IPS-18c (cell line): ENCODE results near the gene IBTK.
"Not testable (repeated sequence)": the region's sequence is repeated elsewhere in the genome, so short reads cannot be mapped to it uniquely, and the experiment has no call there.

Experiments used
- H3K4me3 ChIP-seq: 2 replicates; pipeline ENCODE4 v1.7.0; 2013; ENCODE audit warnings: low read depth, mild to moderate bottlenecking, low read length, moderate library complexity; ENCODE audit not compliant: insufficient read depth
- H3K9me3 ChIP-seq: one replicate; pipeline ENCODE4 v1.6.1; 2013; ENCODE audit warnings: mild to moderate bottlenecking, low read length, moderate library complexity; ENCODE audit not compliant: control insufficient read depth, insufficient read depth

IBTK gene

GRCh38 chr6:82197245-82197644, 50.3 kb downstream of the IBTK start:
- H3K9me3 ChIP-seq, H3K4me3 ChIP-seq: not testable (repeated sequence)

- H3K4me3 ChIP-seq, result no peak overlapping the region
- no peaks in the 10 kb centered on the region for H3K9me3 ChIP-seq
Observed at GRCh38 chr6:82196161-82196560, 51.4 kb downstream of the IBTK start.

- no peak overlapping the region for H3K4me3 ChIP-seq
- H3K9me3 ChIP-seq, result no peaks in the 10 kb centered on the region
Observed at GRCh38 chr6:82195619-82196018, 51.9 kb downstream of the IBTK start.

- no peak overlapping the region for H3K4me3 ChIP-seq
- no peaks in the 10 kb centered on the region for H3K9me3 ChIP-seq
Observed at GRCh38 chr6:82185948-82186535, 61.5 kb downstream of the IBTK start.

GRCh38 chr6:82183642-82184282, 63.8 kb downstream of the IBTK start:
- H3K4me3 ChIP-seq, result no peak overlapping the region

GRCh38 chr6:82182756-82183155, 64.8 kb downstream of the IBTK start:
- H3K4me3 ChIP-seq, result no peak overlapping the region

More at GRCh38 chr6:82183642-82184282, 63.8 kb downstream of the IBTK start:
- H3K9me3 ChIP-seq, result no peaks in the 10 kb centered on the region

GRCh38 chr6:82179415-82179814, 68.1 kb downstream of the IBTK start:
- H3K9me3 ChIP-seq, result no peaks in the 10 kb centered on the region

More at GRCh38 chr6:82182756-82183155, 64.8 kb downstream of the IBTK start:
- H3K9me3 ChIP-seq, result no peaks in the 10 kb centered on the region

GRCh38 chr6:82178759-82179112, 68.8 kb downstream of the IBTK start:
- H3K9me3 ChIP-seq, result no peaks in the 10 kb centered on the region
- H3K4me3 ChIP-seq, result no peak overlapping the region

More at GRCh38 chr6:82179415-82179814, 68.1 kb downstream of the IBTK start:
- no peak overlapping the region for H3K4me3 ChIP-seq

GRCh38 chr6:82178077-82178758, 69.3 kb downstream of the IBTK start:
- Histone ChIP-seq H3K9me3 (no peaks in the 10 kb centered on the region), H3K4me3 (no peak overlapping the region)

GRCh38 chr6:82176616-82177015, 70.9 kb downstream of the IBTK start:
- H3K9me3 ChIP-seq, result no peaks in the 10 kb centered on the region
- H3K4me3 ChIP-seq, result no peak overlapping the region

GRCh38 chr6:82172594-82172993, 75.0 kb downstream of the IBTK start:
- Histone ChIP-seq H3K4me3 (no peak overlapping the region), H3K9me3 (no peaks in the 10 kb centered on the region)

- H3K4me3 ChIP-seq, result no peak overlapping the region
- H3K9me3 ChIP-seq, result no peaks in the 10 kb centered on the region
Observed at GRCh38 chr6:82169138-82169876, 78.2 kb downstream of the IBTK start.

GRCh38 chr6:82166493-82166892, 81.1 kb downstream of the IBTK start:
- H3K4me3 ChIP-seq, result no peak overlapping the region
- no peaks in the 10 kb centered on the region for H3K9me3 ChIP-seq

GRCh38 chr6:82160255-82160990, 87.1 kb downstream of the IBTK start:
- H3K4me3 ChIP-seq, result no peak overlapping the region
- no peaks in the 10 kb centered on the region for H3K9me3 ChIP-seq

GRCh38 chr6:82152786-82153185, 94.8 kb downstream of the IBTK start:
- not testable (repeated sequence) for H3K9me3 ChIP-seq, H3K4me3 ChIP-seq

GRCh38 chr6:82151147-82151546, 96.4 kb downstream of the IBTK start:
- H3K4me3 ChIP-seq, H3K9me3 ChIP-seq: not testable (repeated sequence)

- H3K4me3 ChIP-seq, result no peak overlapping the region
Observed at GRCh38 chr6:82145926-82146452, 101.6 kb downstream of the IBTK start.

More at GRCh38 chr6:82145926-82146452, 101.6 kb downstream of the IBTK start:
- no peaks in the 10 kb centered on the region for H3K9me3 ChIP-seq
